ENCODE results near the gene DDX21.

- TF ChIP-seq EZH2 (IDR thresholded peaks at IDR 0.05) (no peak), YY1 (IDR thresholded peaks at IDR 0.05; ENCODE audit: extremely low read depth, insufficient replicate concordance, low read depth, low read length) (no peak), JUND (IDR thresholded peaks at IDR 0.05) (no peak), ZBTB33 (IDR thresholded peaks at IDR 0.05; ENCODE audit: extremely low read depth, insufficient replicate concordance, low read length) (no peak), POLR2A (IDR thresholded peaks at IDR 0.05; ENCODE audit: borderline replicate concordance, extremely low read depth, insufficient read depth, insufficient read length) (no peak), POLR2AphosphoS5 (IDR thresholded peaks at IDR 0.05; ENCODE audit: low read depth, low read length) (no peak), EGR1 (IDR thresholded peaks at IDR 0.05; ENCODE audit: low read depth) (no peak), SIN3A (IDR thresholded peaks at IDR 0.05; ENCODE audit: low read depth) (no peak)
- TF ChIP-seq, protein P1, sequence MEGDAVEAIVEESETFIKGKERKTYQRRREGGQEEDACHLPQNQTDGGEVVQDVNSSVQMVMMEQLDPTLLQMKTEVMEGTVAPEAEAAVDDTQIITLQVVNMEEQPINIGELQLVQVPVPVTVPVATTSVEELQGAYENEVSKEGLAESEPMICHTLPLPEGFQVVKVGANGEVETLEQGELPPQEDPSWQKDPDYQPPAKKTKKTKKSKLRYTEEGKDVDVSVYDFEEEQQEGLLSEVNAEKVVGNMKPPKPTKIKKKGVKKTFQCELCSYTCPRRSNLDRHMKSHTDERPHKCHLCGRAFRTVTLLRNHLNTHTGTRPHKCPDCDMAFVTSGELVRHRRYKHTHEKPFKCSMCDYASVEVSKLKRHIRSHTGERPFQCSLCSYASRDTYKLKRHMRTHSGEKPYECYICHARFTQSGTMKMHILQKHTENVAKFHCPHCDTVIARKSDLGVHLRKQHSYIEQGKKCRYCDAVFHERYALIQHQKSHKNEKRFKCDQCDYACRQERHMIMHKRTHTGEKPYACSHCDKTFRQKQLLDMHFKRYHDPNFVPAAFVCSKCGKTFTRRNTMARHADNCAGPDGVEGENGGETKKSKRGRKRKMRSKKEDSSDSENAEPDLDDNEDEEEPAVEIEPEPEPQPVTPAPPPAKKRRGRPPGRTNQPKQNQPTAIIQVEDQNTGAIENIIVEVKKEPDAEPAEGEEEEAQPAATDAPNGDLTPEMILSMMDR (IDR thresholded peaks at IDR 0.05 in 2 of 3, conservative IDR thresholded peaks at IDR 0.05 in 1 of 3; ENCODE audit: borderline replicate concordance in 1 of 3, insufficient read depth in 1 of 3, low read depth in 2 of 3, low read length in 2 of 3): peak in 2 of 3 experiments; percentile 35 to 49; a peak in 4 of 6 replicates
- TF ChIP-seq, protein P2, sequence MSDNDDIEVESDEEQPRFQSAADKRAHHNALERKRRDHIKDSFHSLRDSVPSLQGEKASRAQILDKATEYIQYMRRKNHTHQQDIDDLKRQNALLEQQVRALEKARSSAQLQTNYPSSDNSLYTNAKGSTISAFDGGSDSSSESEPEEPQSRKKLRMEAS (IDR thresholded peaks at IDR 0.05): no peak
Measured at GRCh38 chr10:68981074-68981473, 25.1 kb downstream of the DDX21 start.

All from HCT116 (cell line).